ENCODE data around the gene PTPRT. TPM values are rescaled to one million over a fixed set of nuclear protein-coding genes. Genes with fewer than 3 reads are reported as not detected.

The PTPRT gene
- total RNA-seq, 1 experiment from 2014 or later: not detected

GRCh38 chr20:42708266-42708665 is 481.4 kb downstream of the PTPRT start:
- H4K20me1 ChIP-seq (ENCODE audit: insufficient read depth): no peaks in the 10 kb centered on the region
- H3K27me3 ChIP-seq (ENCODE audit: insufficient read depth, low read length): no peaks in the 10 kb centered on the region
- H3K36me3 ChIP-seq (ENCODE audit: control insufficient read depth in 1 of 2, insufficient read depth in 2 of 2, low read length in 2 of 2): no peaks in the 10 kb centered on the region
- RAD21 ChIA-PET (ENCODE audit: low non-redundant PET in 1 of 2, low total read pairs in 2 of 2, uncharacterized antibody in 2 of 2, unreplicated experiment in 2 of 2): no interaction called here
- no peak overlapping the region for H3K9ac ChIP-seq (ENCODE audit: low read length)
- CTCF ChIA-PET: no interaction called here
- POLR2A ChIA-PET: no interaction called here
- H3K79me2 ChIP-seq (ENCODE audit: insufficient read depth, low read length): no peaks in the 10 kb centered on the region
- no TSS peak for BruUV-seq (replicated peaks)
- H3K9me2 ChIP-seq (ENCODE audit: insufficient read depth): no peaks in the 10 kb centered on the region
- H2AFZ ChIP-seq (ENCODE audit: low read depth, low read length, poor library complexity, severe bottlenecking): no peak overlapping the region
- H3K27ac ChIP-seq (ENCODE audit: low read depth, low read length): no peak overlapping the region
- no peak for DNase-seq (ENCODE audit: low read depth, low spot score)
- peaks cover 22 to 23% of the 10 kb centered on the region in 2 experiments; a peak in 2 of 4 replicates for H3K9me3 ChIP-seq (ENCODE audit: control insufficient read depth in 1 of 2, insufficient read depth in 1 of 2, low read depth in 1 of 2, low read length in 2 of 2)
- H3K4me1 ChIP-seq (ENCODE audit: control insufficient read depth in 1 of 2, insufficient read depth in 2 of 2, low read length in 2 of 2): no peaks in the 10 kb centered on the region
- no peak overlapping the region for H3K4me3 ChIP-seq (replicated peaks in 1 of 2; ENCODE audit: low read depth in 1 of 2, low read length in 2 of 2)
- intact Hi-C loops (cut with micrococcal nuclease): no loop called here
- H3K4me2 ChIP-seq (ENCODE audit: low read length): no peak overlapping the region
- no peak for ATAC-seq
- TF ChIP-seq ELF1 (IDR thresholded peaks at IDR 0.05; ENCODE audit: borderline replicate concordance, low read depth) (no peak), ATF3 (IDR thresholded peaks at IDR 0.05) (no peak), MAX (IDR thresholded peaks at IDR 0.05) (no peak), ZNF274 (IDR thresholded peaks at IDR 0.05; ENCODE audit: low read depth, low read length) (no peak), ZBTB33 (IDR thresholded peaks at IDR 0.05; ENCODE audit: extremely low read depth, insufficient replicate concordance, low read length) (no peak), POLR2A (IDR thresholded peaks at IDR 0.05; ENCODE audit: borderline replicate concordance, extremely low read depth, insufficient read depth, insufficient read length) (no peak), SRF (IDR thresholded peaks at IDR 0.05; ENCODE audit: low read depth) (no peak), TCF7L2 (IDR thresholded peaks at IDR 0.05; ENCODE audit: borderline replicate concordance, extremely low read depth, insufficient read depth, insufficient read length) (no peak), CTCF (IDR thresholded peaks at IDR 0.05 in 2 of 3, conservative IDR thresholded peaks at IDR 0.05 in 1 of 3; ENCODE audit: borderline replicate concordance in 1 of 3, insufficient read depth in 1 of 3, low read depth in 2 of 3, low read length in 2 of 3) (no peak)

All from HCT116 (cell line).